NB4 (cell line): ENCODE data around the gene RBFOX1.

Experiments
- DNase-seq: peaks from one replicate; pipeline ENCODE4 v3.0.0; 2010; ENCODE audit warnings: low read depth
- H3K4me3 ChIP-seq: one replicate; pipeline ENCODE4 v1.5.1; 2011; ENCODE audit warnings: mild to moderate bottlenecking, low read depth, low read length, moderate library complexity
- MAX ChIP-seq: IDR thresholded peaks from 2 replicates; pipeline ENCODE4 v1.6.1; 2011; ENCODE audit warnings: low read depth, low read length
- MYC ChIP-seq: IDR thresholded peaks from 2 replicates; pipeline ENCODE4 v1.6.1; 2011; ENCODE audit warnings: low read depth, low read length
- POLR2A ChIP-seq: IDR thresholded peaks from 2 replicates; pipeline ENCODE4 v1.6.1; 2011; ENCODE audit warnings: mild to moderate bottlenecking; ENCODE audit not compliant: insufficient read length; ENCODE audit errors: extremely low read depth
- TF ChIP-seq, protein P1 (sequence below): IDR thresholded peaks from one replicate; pipeline ENCODE4 v1.5.1; 2012; ENCODE audit warnings: low read depth, low read length

The RBFOX1 gene

DNA sequence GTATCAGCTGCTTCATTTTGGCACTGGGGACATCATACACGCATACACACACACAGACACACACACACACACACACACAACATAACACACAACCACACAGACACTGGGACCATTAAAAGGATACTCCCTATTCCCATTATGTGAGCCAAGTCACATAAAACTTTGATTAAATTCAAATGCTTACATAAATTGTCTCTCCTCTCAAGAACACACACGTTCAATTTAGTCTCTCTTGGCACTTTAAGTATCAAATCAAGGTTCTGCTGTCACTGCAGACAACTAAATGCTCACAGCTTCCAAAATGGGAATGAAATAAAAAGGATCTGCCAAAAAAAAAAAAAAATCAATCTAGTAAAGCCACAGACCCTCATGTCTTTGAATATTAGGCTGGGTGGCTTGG, 184.9 kb downstream of the RBFOX1 start:
- TF ChIP-seq POLR2A, result no peak
- TF ChIP-seq MYC, result no peak
- no peak for TF ChIP-seq MAX
- TF ChIP-seq, protein P1, sequence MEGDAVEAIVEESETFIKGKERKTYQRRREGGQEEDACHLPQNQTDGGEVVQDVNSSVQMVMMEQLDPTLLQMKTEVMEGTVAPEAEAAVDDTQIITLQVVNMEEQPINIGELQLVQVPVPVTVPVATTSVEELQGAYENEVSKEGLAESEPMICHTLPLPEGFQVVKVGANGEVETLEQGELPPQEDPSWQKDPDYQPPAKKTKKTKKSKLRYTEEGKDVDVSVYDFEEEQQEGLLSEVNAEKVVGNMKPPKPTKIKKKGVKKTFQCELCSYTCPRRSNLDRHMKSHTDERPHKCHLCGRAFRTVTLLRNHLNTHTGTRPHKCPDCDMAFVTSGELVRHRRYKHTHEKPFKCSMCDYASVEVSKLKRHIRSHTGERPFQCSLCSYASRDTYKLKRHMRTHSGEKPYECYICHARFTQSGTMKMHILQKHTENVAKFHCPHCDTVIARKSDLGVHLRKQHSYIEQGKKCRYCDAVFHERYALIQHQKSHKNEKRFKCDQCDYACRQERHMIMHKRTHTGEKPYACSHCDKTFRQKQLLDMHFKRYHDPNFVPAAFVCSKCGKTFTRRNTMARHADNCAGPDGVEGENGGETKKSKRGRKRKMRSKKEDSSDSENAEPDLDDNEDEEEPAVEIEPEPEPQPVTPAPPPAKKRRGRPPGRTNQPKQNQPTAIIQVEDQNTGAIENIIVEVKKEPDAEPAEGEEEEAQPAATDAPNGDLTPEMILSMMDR, result no peak
- no peak overlapping the region for H3K4me3 ChIP-seq
- DNase-seq, result no peak

- H3K4me3 ChIP-seq, result no peak overlapping the region
- DNase-seq, result no peak
- TF ChIP-seq POLR2A (no peak), MAX (no peak), MYC (no peak)
- TF ChIP-seq, protein P1, result no peak
Measured at GRCh38 chr16:7518158-7518557, 185.5 kb downstream of the RBFOX1 start.

DNA sequence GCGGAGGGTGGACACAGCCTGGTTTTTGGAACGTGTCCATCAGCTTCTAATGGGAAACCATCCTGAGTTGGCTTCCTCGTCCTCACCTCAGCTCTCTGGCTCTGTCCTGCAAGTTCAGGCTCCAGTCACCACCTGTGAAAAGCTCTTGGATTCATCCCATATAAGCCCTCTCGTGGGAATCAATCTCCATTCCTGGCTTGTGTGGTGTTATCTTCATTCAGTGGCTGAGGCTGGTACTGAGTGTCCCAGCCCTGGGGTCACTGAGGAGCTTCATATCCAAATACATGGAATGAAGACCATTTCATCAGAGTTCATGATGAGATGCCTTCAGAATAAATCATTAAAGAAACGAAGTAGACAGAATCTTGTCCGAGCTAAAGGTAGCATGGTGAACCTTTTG, 189.2 kb downstream of the RBFOX1 start:
- TF ChIP-seq MAX, result no peak
- TF ChIP-seq, protein P1, result no peak
- no peak for TF ChIP-seq MYC
- no peak for TF ChIP-seq POLR2A
- DNase-seq, result no peak

DNA sequence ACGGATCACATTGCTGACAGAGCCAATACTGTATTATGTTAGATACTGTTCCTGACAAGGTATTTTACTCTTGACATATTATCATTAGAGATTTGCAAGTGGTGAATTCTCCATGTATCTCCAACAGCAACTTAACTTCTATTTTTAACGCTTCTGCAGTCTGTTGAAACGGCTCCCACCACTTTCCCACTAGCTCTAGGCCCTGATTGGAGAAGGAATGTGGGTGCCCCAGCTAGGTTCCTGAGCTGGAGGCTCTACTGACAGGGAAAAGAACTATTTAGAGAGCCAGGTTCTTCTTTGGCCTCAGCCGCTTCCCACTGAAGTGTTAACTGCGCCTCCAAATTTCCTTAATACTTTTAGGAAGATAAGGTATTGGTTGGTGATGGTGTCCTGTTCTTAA, 191.8 kb downstream of the RBFOX1 start:
- TF ChIP-seq, protein P1, result no peak
- TF ChIP-seq POLR2A (no peak), MYC (no peak), MAX (no peak)
- H3K4me3 ChIP-seq, result no peak overlapping the region
- DNase-seq, result no peak

More for the DNA sequence above, 189.2 kb downstream of the RBFOX1 start:
- no peak overlapping the region for H3K4me3 ChIP-seq

GRCh38 chr16:7526736-7527135, 194.1 kb downstream of the RBFOX1 start:
- no peak overlapping the region for H3K4me3 ChIP-seq
- no peak for DNase-seq
- no peak for TF ChIP-seq MAX
- no peak for TF ChIP-seq POLR2A
- TF ChIP-seq MYC, result no peak
- TF ChIP-seq, protein P1, result no peak

DNA sequence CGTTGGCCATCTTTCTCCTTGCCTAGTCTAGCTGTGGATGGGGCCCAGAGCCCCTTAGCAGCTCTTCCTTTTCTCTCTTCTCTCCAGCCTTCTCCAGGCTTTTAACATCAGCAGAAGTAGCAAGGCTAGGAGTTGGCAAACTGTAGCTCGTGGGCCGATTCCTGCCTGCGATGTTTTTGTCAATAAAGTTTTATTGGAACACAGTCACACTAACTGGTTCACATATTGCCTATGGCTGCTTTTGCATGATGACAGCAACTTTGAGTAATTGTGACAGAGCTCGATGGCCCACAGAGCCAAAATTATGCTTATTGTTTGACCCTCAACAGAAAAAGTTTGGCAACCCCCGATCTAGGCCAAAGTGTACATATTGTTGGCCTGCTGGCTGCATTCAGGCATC, 199.9 kb downstream of the RBFOX1 start:
- DNase-seq, result no peak
- no peak overlapping the region for H3K4me3 ChIP-seq
- TF ChIP-seq, protein P1, result no peak
- TF ChIP-seq POLR2A, result no peak
- no peak for TF ChIP-seq MYC
- TF ChIP-seq MAX, result no peak
